ENCODE measurements around the gene EPHA8. TPM values are rescaled to one million over a fixed set of nuclear protein-coding genes. Genes with fewer than 3 reads are reported as not detected.

The EPHA8 gene
- polyA plus RNA-seq (2013), result not detected

DNA sequence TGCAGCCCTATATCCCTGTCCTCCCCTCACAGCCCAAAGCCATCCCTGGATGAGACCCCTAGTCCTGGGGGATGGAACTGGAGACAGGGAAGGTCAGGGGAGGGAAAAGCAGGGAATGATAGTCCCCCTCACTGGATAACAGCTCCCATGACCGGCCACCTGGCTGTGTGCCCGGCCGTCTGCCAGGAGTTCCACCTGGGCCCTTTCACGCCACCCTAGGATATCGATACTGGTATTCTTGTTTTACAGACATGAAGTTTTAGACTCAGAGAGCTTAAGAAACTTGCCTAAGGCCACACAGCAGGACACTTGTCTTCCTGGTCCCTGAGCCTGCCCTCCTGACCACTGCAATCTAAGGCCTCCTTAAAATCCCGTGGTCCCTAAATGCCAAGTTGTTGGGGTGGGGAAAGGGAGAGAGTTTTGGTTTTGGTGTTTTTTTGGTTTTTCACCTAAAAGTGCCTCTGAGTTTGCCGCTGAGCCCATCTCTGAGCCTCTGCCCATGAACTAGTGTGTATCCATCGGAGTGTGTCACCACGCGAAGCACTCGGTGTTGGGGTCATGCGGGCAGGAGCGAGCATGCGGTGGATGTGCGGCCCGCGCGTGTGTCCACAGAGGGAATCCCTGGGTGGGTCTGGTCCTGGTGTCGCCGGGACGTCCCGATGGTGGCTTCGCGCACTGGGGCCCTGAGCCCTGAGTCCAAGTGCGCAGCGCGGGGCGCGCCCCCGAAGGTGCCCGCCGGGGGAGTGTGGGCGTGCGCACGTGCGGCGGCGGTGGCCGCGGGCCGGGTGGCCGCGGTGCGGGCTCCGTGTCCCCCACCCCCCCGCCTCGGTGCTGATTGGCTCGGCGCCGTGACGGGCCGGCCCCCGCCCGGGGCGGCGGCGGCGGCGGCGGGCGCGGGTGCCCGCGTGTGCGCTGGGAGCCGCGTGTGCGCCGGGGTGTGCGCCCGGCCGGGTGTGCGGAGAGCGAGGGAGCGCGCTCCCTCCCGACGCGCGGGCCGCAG lies at the start of gene EPHA8:
TSS of gene EPHA8 (plus strand) at position 906 of the 1,000 bp plus-strand sequence. CDS start 147 bp downstream, outside the sequence.
- no peaks in the 10 kb centered on the region for H3K9me3 ChIP-seq (ENCODE audit: control extremely low read depth in 1 of 5, control insufficient read depth in 4 of 5, insufficient read depth in 2 of 5, low read depth in 1 of 5, low read length in 4 of 5)
- POLR2A ChIA-PET, result no interaction called here
- CTCF ChIA-PET, result no interaction called here
- DNase-seq, result peak in 2 of 3 donors; percentile 10 to 14
- H3K4me1 ChIP-seq (ENCODE audit: control extremely low read depth in 1 of 4, control insufficient read depth in 4 of 4, insufficient read depth in 4 of 4, low read length in 3 of 4), result peaks cover 0 to 6% (median 2%) of the 10 kb centered on the region in 4 experiments
- 12% methylated on average over 45 of the region's 81 CpGs for WGBS (ENCODE audit: insufficient coverage)
- H3K27ac ChIP-seq (ENCODE audit: insufficient read depth in 1 of 2, low read depth in 1 of 2, low read length in 2 of 2, poor library complexity in 1 of 2, severe bottlenecking in 2 of 2), result no peak within 1 kb of the TSS
- no peaks in the 10 kb centered on the region for H3K36me3 ChIP-seq (ENCODE audit: control insufficient read depth in 4 of 4, insufficient read depth in 4 of 4, low read length in 3 of 4)
- H3K4me3 ChIP-seq (ENCODE audit: control insufficient read depth in 1 of 7, extremely low read depth in 1 of 7, insufficient read depth in 4 of 7, low read depth in 2 of 7, low read length in 6 of 7), result peak within 1 kb of the TSS in 2 of 7 experiments; percentile 23 to 46
- H3K27me3 ChIP-seq (replicated peaks in 2 of 5; ENCODE audit: control insufficient read depth in 4 of 5, insufficient read depth in 5 of 5, low read length in 4 of 5), result peaks cover 0 to 91% (median 32%) of the 10 kb centered on the region in 5 experiments

GRCh38 chr1:22516906-22517571 lies 46.2 kb upstream of the EPHA8 start:
- CTCF ChIA-PET, result no interaction called here
- no peak overlapping the region for H3K4me3 ChIP-seq (ENCODE audit: control insufficient read depth in 1 of 7, extremely low read depth in 1 of 7, insufficient read depth in 4 of 7, low read depth in 2 of 7, low read length in 6 of 7)
- H3K27me3 ChIP-seq (replicated peaks in 2 of 5; ENCODE audit: control insufficient read depth in 4 of 5, insufficient read depth in 5 of 5, low read length in 4 of 5), result no peaks in the 10 kb centered on the region
- no peak for DNase-seq
- POLR2A ChIA-PET, result no interaction called here
- WGBS (ENCODE audit: insufficient coverage), result 94% methylated on average over 15 of the region's 16 CpGs
- H3K36me3 ChIP-seq (ENCODE audit: control insufficient read depth in 4 of 4, insufficient read depth in 4 of 4, low read length in 3 of 4), result peaks cover 35 to 96% (median 79%) of the 10 kb centered on the region in 4 experiments
- no peaks in the 10 kb centered on the region for H3K9me3 ChIP-seq (ENCODE audit: control extremely low read depth in 1 of 5, control insufficient read depth in 4 of 5, insufficient read depth in 2 of 5, low read depth in 1 of 5, low read length in 4 of 5)
- no peak overlapping the region for H3K27ac ChIP-seq (ENCODE audit: insufficient read depth in 1 of 2, low read depth in 1 of 2, low read length in 2 of 2, poor library complexity in 1 of 2, severe bottlenecking in 2 of 2)
- H3K4me1 ChIP-seq (ENCODE audit: control extremely low read depth in 1 of 4, control insufficient read depth in 4 of 4, insufficient read depth in 4 of 4, low read length in 3 of 4), result no peaks in the 10 kb centered on the region

DNA sequence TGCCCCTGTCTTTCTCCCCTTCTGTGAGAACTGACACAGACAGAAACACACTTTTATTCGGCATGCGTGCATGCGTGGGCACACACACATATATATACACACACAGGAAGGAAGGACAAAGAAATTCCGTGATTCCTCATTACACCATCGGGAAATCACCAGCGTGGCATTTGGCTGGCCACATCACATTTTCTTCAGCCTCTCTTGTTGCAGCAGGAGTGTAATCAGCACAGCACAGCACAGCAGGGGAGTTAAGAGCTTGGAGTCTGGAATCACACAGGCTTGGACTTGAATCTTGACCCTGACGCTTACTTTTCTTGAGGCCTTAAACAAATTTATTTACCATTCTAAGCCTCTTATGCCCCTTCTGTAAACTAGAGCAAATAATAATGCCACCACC lies 45.3 kb upstream of the EPHA8 start:
- Histone ChIP-seq H3K27me3 (replicated peaks in 2 of 5; ENCODE audit: control insufficient read depth in 4 of 5, insufficient read depth in 5 of 5, low read length in 4 of 5) (no peaks in the 10 kb centered on the region), H3K4me1 (ENCODE audit: control extremely low read depth in 1 of 4, control insufficient read depth in 4 of 4, insufficient read depth in 4 of 4, low read length in 3 of 4) (no peaks in the 10 kb centered on the region), H3K36me3 (ENCODE audit: control insufficient read depth in 4 of 4, insufficient read depth in 4 of 4, low read length in 3 of 4) (peaks cover 33 to 91% (median 75%) of the 10 kb centered on the region in 4 experiments), H3K27ac (ENCODE audit: insufficient read depth in 1 of 2, low read depth in 1 of 2, low read length in 2 of 2, poor library complexity in 1 of 2, severe bottlenecking in 2 of 2) (no peak overlapping the region), H3K9me3 (ENCODE audit: control extremely low read depth in 1 of 5, control insufficient read depth in 4 of 5, insufficient read depth in 2 of 5, low read depth in 1 of 5, low read length in 4 of 5) (no peaks in the 10 kb centered on the region), H3K4me3 (ENCODE audit: control insufficient read depth in 1 of 7, extremely low read depth in 1 of 7, insufficient read depth in 4 of 7, low read depth in 2 of 7, low read length in 6 of 7) (no peak overlapping the region)
- POLR2A ChIA-PET, result interaction anchor here (0.6 kb wide), 1 partner anchor 9 kb away, joined by 3 read pairs; no protein-coding TSS in a partner anchor
- 92% methylated on average over 2 of the region's 7 CpGs for WGBS (ENCODE audit: insufficient coverage)
- no peak for DNase-seq
- CTCF ChIA-PET, result no interaction called here

GRCh38 chr1:22518379-22518778 lies 44.9 kb upstream of the EPHA8 start:
- Histone ChIP-seq H3K4me1 (ENCODE audit: control extremely low read depth in 1 of 4, control insufficient read depth in 4 of 4, insufficient read depth in 4 of 4, low read length in 3 of 4) (no peaks in the 10 kb centered on the region), H3K36me3 (ENCODE audit: control insufficient read depth in 4 of 4, insufficient read depth in 4 of 4, low read length in 3 of 4) (peaks cover 33 to 89% (median 76%) of the 10 kb centered on the region in 4 experiments), H3K9me3 (ENCODE audit: control extremely low read depth in 1 of 5, control insufficient read depth in 4 of 5, insufficient read depth in 2 of 5, low read depth in 1 of 5, low read length in 4 of 5) (no peaks in the 10 kb centered on the region), H3K27ac (ENCODE audit: insufficient read depth in 1 of 2, low read depth in 1 of 2, low read length in 2 of 2, poor library complexity in 1 of 2, severe bottlenecking in 2 of 2) (no peak overlapping the region), H3K27me3 (replicated peaks in 2 of 5; ENCODE audit: control insufficient read depth in 4 of 5, insufficient read depth in 5 of 5, low read length in 4 of 5) (no peaks in the 10 kb centered on the region), H3K4me3 (ENCODE audit: control insufficient read depth in 1 of 7, extremely low read depth in 1 of 7, insufficient read depth in 4 of 7, low read depth in 2 of 7, low read length in 6 of 7) (no peak overlapping the region)
- CTCF ChIA-PET, result no interaction called here
- no peak for DNase-seq
- POLR2A ChIA-PET, result interaction anchor here (0.6 kb wide), 1 partner anchor 10 kb away, joined by 3 read pairs; no protein-coding TSS in a partner anchor
- WGBS (ENCODE audit: insufficient coverage), result 89% methylated on average over 3 of the region's 3 CpGs

GRCh38 chr1:22520871-22521270 lies 42.4 kb upstream of the EPHA8 start:
- H3K27ac ChIP-seq (ENCODE audit: insufficient read depth in 1 of 2, low read depth in 1 of 2, low read length in 2 of 2, poor library complexity in 1 of 2, severe bottlenecking in 2 of 2), result no peak overlapping the region
- H3K9me3 ChIP-seq (ENCODE audit: control extremely low read depth in 1 of 5, control insufficient read depth in 4 of 5, insufficient read depth in 2 of 5, low read depth in 1 of 5, low read length in 4 of 5), result no peaks in the 10 kb centered on the region
- no peaks in the 10 kb centered on the region for H3K4me1 ChIP-seq (ENCODE audit: control extremely low read depth in 1 of 4, control insufficient read depth in 4 of 4, insufficient read depth in 4 of 4, low read length in 3 of 4)
- no peak for DNase-seq
- ChIA-PET CTCF (no interaction called here), POLR2A (no interaction called here)
- WGBS (ENCODE audit: insufficient coverage), result 100% methylated on average over 9 of the region's 9 CpGs
- peaks cover 26 to 90% (median 79%) of the 10 kb centered on the region in 4 experiments for H3K36me3 ChIP-seq (ENCODE audit: control insufficient read depth in 4 of 4, insufficient read depth in 4 of 4, low read length in 3 of 4)
- H3K27me3 ChIP-seq (replicated peaks in 2 of 5; ENCODE audit: control insufficient read depth in 4 of 5, insufficient read depth in 5 of 5, low read length in 4 of 5), result no peaks in the 10 kb centered on the region
- H3K4me3 ChIP-seq (ENCODE audit: control insufficient read depth in 1 of 7, extremely low read depth in 1 of 7, insufficient read depth in 4 of 7, low read depth in 2 of 7, low read length in 6 of 7), result no peak overlapping the region

- Histone ChIP-seq H3K36me3 (ENCODE audit: control insufficient read depth in 4 of 4, insufficient read depth in 4 of 4, low read length in 3 of 4) (peaks cover 28 to 91% (median 77%) of the 10 kb centered on the region in 4 experiments), H3K4me1 (ENCODE audit: control extremely low read depth in 1 of 4, control insufficient read depth in 4 of 4, insufficient read depth in 4 of 4, low read length in 3 of 4) (no peaks in the 10 kb centered on the region), H3K27me3 (replicated peaks in 2 of 5; ENCODE audit: control insufficient read depth in 4 of 5, insufficient read depth in 5 of 5, low read length in 4 of 5) (no peaks in the 10 kb centered on the region), H3K4me3 (ENCODE audit: control insufficient read depth in 1 of 7, extremely low read depth in 1 of 7, insufficient read depth in 4 of 7, low read depth in 2 of 7, low read length in 6 of 7) (no peak overlapping the region), H3K27ac (ENCODE audit: insufficient read depth in 1 of 2, low read depth in 1 of 2, low read length in 2 of 2, poor library complexity in 1 of 2, severe bottlenecking in 2 of 2) (no peak overlapping the region), H3K9me3 (ENCODE audit: control extremely low read depth in 1 of 5, control insufficient read depth in 4 of 5, insufficient read depth in 2 of 5, low read depth in 1 of 5, low read length in 4 of 5) (no peaks in the 10 kb centered on the region)
- DNase-seq, result no peak
- ChIA-PET CTCF (no interaction called here), POLR2A (interaction anchor here (0.6 kb wide), 1 partner anchor 1255 kb away, joined by 3 read pairs; no protein-coding TSS in a partner anchor)
- 86% methylated on average over 2 of the region's 4 CpGs for WGBS (ENCODE audit: insufficient coverage)
Measured at GRCh38 chr1:22521692-22522091, 41.6 kb upstream of the EPHA8 start.
